Peyer's patch (tissue), 4 donors: ENCODE results near the gene NELL1. TPM values are rescaled to one million over a fixed set of nuclear protein-coding genes. Genes with fewer than 3 reads are reported as not detected.

Experiments used
- DNase-seq, 3 donors: peaks; one replicate each; pipeline ENCODE4 v3.0.0-alpha.2; 2017 to 2019
- H3K27ac ChIP-seq, 4 donors: fragments of 200-600 bp; sonication (generic); one replicate each; pipeline ENCODE4 v1.5.1; 2016 to 2019
- H3K27me3 ChIP-seq, 2 donors: fragments of 200-600 bp; sonication (generic); one replicate each; pipeline ENCODE4 v1.5.1; 2019
- H3K36me3 ChIP-seq, 3 donors: fragments of 200-600 bp; sonication (generic); one replicate each; pipeline ENCODE4 v1.5.1; 2016 to 2019
- H3K4me1 ChIP-seq, 4 donors: fragments of 200-600 bp; sonication (generic); one replicate each; pipeline ENCODE4 v1.5.1; 2016 to 2019
- H3K4me3 ChIP-seq, 4 donors: fragments of 200-600 bp; sonication (generic); 1 replicate in 3 of 4; 2 replicates in 1 of 4; pipeline ENCODE4 v1.5.1; 2016 to 2019; ENCODE audit warnings: mild to moderate bottlenecking in 1 of 4
- H3K9me3 ChIP-seq, 4 donors: fragments of 200-600 bp; sonication (generic); one replicate each; pipeline ENCODE4 v1.5.1; 2016 to 2019; ENCODE audit warnings: mild to moderate bottlenecking in 1 of 4
- POLR2A ChIP-seq, 2 donors: fragments of 450-650 bp; IDR thresholded peaks; one replicate each; pipeline ENCODE4 v1.5.1; 2017; ENCODE audit warnings: antibody characterized with exemption in 2 of 2, mild to moderate bottlenecking in 2 of 2, moderate library complexity in 2 of 2
- total RNA-seq, 4 donors: library from RNA; depleted of rRNA; stranded (reverse); fragments of >200 nt; gene quantifications; one replicate each; pipeline ENCODE4 v1.1.0, GENCODE V29; 2016
- TF ChIP-seq, protein P1 (sequence below), 6 experiments: fragments of 450-650 bp in 4 of 6; fragments of 200-600 bp in 2 of 6; sonication (generic) in 1 of 6; IDR thresholded peaks; one replicate each; pipeline ENCODE4 v1.5.1; 2017 to 2019; ENCODE audit warnings: antibody characterized with exemption in 6 of 6, mild to moderate bottlenecking in 3 of 6, moderate library complexity in 1 of 6

Gene NELL1
- total RNA-seq, 4 donors from 2014 or later: not detected

DNA sequence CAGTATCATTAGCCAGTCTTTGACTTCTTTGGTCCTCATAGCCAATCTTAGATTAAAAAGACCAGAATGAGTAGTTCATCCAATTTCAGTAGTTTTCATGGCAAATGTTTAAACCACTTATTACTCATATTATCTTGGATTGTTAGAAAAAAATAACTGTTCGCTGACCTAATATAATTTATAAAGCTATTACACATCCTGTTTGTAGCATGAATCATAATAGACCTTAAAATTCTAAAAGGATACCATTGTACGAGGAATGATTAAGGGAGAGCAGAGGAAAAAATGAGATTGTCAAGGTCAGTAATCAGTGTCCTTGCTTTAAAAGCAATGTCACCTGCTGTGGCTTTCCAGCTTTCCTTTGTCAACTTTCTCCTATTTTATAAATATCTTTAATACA is 371.2 kb downstream of the NELL1 start:
- Histone ChIP-seq H3K9me3 (no peaks in the 10 kb centered on the region), H3K4me1 (no peaks in the 10 kb centered on the region), H3K27ac (no peak overlapping the region), H3K27me3 (no peaks in the 10 kb centered on the region), H3K36me3 (no peaks in the 10 kb centered on the region), H3K4me3 (no peak overlapping the region)
- DNase-seq: no peak
- TF ChIP-seq POLR2A (IDR thresholded peaks at IDR 0.05): no peak
- TF ChIP-seq, protein P1, sequence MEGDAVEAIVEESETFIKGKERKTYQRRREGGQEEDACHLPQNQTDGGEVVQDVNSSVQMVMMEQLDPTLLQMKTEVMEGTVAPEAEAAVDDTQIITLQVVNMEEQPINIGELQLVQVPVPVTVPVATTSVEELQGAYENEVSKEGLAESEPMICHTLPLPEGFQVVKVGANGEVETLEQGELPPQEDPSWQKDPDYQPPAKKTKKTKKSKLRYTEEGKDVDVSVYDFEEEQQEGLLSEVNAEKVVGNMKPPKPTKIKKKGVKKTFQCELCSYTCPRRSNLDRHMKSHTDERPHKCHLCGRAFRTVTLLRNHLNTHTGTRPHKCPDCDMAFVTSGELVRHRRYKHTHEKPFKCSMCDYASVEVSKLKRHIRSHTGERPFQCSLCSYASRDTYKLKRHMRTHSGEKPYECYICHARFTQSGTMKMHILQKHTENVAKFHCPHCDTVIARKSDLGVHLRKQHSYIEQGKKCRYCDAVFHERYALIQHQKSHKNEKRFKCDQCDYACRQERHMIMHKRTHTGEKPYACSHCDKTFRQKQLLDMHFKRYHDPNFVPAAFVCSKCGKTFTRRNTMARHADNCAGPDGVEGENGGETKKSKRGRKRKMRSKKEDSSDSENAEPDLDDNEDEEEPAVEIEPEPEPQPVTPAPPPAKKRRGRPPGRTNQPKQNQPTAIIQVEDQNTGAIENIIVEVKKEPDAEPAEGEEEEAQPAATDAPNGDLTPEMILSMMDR (IDR thresholded peaks at IDR 0.05): no peak

DNA sequence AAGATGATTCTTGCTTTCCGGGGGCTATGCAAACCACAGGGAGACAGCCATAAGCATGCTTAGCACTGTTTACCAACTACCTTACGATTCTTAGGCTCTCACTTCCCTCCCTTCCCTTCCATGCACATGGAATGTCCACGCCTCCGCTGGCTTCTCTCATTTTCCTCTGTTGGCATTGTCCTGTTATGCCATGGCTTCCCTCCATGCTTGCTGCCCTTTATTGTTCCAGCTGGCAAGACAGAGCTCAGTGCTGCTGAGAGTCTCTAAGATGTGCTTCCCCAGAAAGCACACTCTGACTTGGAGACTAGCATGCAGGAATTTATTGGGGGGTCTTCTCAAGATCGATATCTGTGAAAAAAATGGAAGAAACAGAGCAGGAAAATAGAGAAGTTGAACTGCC is 379.2 kb downstream of the NELL1 start:
- no peaks in the 10 kb centered on the region for H3K4me1 ChIP-seq
- H3K36me3 ChIP-seq: no peaks in the 10 kb centered on the region
- H3K27ac ChIP-seq: no peak overlapping the region
- H3K4me3 ChIP-seq: no peak overlapping the region
- H3K9me3 ChIP-seq: no peaks in the 10 kb centered on the region
- no peaks in the 10 kb centered on the region for H3K27me3 ChIP-seq
- TF ChIP-seq, protein P1 (IDR thresholded peaks at IDR 0.05): no peak
- TF ChIP-seq POLR2A (IDR thresholded peaks at IDR 0.05): no peak
- DNase-seq: no peak

DNA sequence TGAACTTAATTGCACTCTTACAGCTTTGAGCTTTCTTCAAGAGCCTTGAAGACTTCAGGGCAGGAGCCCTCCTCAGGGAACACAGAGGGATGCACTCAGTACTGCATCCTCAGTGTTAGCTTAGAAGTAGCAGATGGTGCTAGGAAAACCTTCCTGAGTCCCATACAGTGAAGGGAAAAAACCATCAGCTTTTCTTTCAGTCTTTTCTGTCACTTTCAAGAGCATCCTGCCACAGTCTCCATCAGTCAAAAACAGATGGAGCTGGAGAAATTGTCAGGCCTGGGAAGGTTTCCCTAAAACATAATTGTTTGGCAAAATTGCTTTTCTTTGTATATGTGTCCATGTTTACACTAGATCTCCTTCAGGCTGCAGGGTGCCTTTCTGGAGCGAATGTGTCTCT is 384.1 kb downstream of the NELL1 start:
- Histone ChIP-seq H3K27ac (no peak overlapping the region), H3K4me3 (no peak overlapping the region), H3K27me3 (no peaks in the 10 kb centered on the region), H3K4me1 (no peaks in the 10 kb centered on the region), H3K9me3 (no peaks in the 10 kb centered on the region), H3K36me3 (no peaks in the 10 kb centered on the region)
- TF ChIP-seq, protein P1 (IDR thresholded peaks at IDR 0.05): no peak
- TF ChIP-seq POLR2A (IDR thresholded peaks at IDR 0.05): no peak
- DNase-seq: no peak

DNA sequence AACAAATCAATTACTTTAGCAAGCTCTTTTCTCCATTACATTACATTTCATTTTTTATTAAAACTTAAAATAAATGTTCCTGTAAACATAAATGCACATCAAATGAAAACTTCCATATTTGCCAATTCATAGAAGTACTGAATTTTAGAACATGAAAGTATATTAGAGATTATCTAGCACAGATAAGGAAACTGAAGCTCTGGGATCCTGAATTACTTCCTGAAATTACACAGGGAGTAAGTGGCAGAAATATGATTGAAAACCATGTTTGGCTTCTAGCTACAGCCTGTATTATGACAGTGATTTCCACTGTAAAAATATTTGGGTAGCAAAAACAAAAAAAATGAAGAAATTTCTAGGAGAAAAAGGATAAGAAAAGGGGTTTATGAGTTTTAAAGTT is 387.3 kb downstream of the NELL1 start:
- Histone ChIP-seq H3K27ac (no peak overlapping the region), H3K9me3 (no peaks in the 10 kb centered on the region), H3K36me3 (no peaks in the 10 kb centered on the region), H3K4me1 (no peaks in the 10 kb centered on the region), H3K27me3 (no peaks in the 10 kb centered on the region), H3K4me3 (no peak overlapping the region)
- no peak for DNase-seq
- no peak for TF ChIP-seq POLR2A (IDR thresholded peaks at IDR 0.05)
- TF ChIP-seq, protein P1 (IDR thresholded peaks at IDR 0.05): no peak

DNA sequence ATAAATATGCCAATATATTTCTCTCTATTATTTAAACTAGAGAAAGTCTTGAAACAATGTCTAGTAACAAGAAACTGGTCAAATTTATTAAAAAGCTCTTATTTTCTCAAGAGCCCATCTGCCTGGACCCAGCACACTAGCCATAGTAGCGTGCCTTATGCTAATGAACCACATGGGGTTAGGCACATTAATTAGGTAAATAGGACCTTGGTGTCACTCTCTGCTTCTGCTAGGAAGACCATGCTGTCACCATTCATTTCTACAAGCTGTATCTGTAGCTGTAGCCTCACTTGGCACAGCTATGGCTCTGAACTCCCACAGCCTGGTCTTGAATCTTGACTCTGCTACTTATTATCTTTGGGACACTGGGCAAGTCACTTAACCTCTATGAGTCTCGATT is 390.5 kb downstream of the NELL1 start:
- Histone ChIP-seq H3K4me3 (no peak overlapping the region), H3K4me1 (no peaks in the 10 kb centered on the region), H3K27me3 (no peaks in the 10 kb centered on the region), H3K9me3 (no peaks in the 10 kb centered on the region), H3K36me3 (no peaks in the 10 kb centered on the region), H3K27ac (no peak overlapping the region)
- TF ChIP-seq POLR2A (IDR thresholded peaks at IDR 0.05): no peak
- TF ChIP-seq, protein P1 (IDR thresholded peaks at IDR 0.05): no peak
- no peak for DNase-seq

DNA sequence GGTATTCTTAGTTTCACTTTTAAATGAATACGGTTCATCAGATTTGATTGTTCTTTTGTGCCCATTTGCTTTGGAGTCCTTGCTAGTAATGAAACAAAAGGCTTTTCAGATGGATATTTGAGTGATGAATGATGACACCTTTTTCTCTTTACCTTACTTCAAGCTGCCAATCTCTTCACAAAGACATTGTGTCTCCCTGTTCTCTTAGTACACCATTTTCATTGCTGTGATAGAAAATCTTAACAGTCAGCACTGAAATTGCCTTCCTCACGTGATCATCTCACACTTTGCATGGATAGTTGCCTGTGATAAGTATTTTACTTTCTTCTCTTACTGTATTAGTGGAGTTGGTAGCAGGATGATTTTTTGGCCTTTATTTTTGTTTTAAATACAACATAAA is 396.6 kb downstream of the NELL1 start:
- no peak for DNase-seq
- Histone ChIP-seq H3K4me3 (no peak overlapping the region), H3K27me3 (no peaks in the 10 kb centered on the region), H3K27ac (no peak overlapping the region), H3K9me3 (no peaks in the 10 kb centered on the region), H3K36me3 (no peaks in the 10 kb centered on the region), H3K4me1 (no peaks in the 10 kb centered on the region)
- TF ChIP-seq POLR2A (IDR thresholded peaks at IDR 0.05): no peak
- TF ChIP-seq, protein P1 (IDR thresholded peaks at IDR 0.05): no peak
